ENCODE measurements around the gene CELSR1. TPM values are rescaled to one million over a fixed set of nuclear protein-coding genes. Genes with fewer than 3 reads are reported as not detected.

The CELSR1 gene
- total and polyA plus RNA-seq, 2 of the 13 experiments (the other 11 are each of a cell fraction or from before 2014, with no cell fraction given) = 0.78 to 1.8 TPM

- Histone ChIP-seq H3K27ac (ENCODE audit: extremely low read length, insufficient read depth, low read length) (no peak overlapping the region), H3K79me2 (ENCODE audit: insufficient read depth, low read length) (no peaks in the 10 kb centered on the region), H3K4me1 (ENCODE audit: insufficient read depth, low read length) (peaks cover 98% of the 10 kb centered on the region), H3K4me2 (ENCODE audit: low read depth, low read length) (no peak overlapping the region), H3K9me3 (ENCODE audit: low read length) (no peaks in the 10 kb centered on the region), H4K20me1 (ENCODE audit: insufficient read depth, low read length) (no peaks in the 10 kb centered on the region), H2AFZ (ENCODE audit: low read length) (no peak overlapping the region), H3K9ac (ENCODE audit: insufficient read depth, low read depth, low read length) (no peak overlapping the region), H3K4me3 (replicated peaks in 1 of 3; ENCODE audit: insufficient read depth in 1 of 3, low read depth in 2 of 3, low read length in 3 of 3) (no peak overlapping the region), H3K27me3 (ENCODE audit: control insufficient read depth in 1 of 2, insufficient read depth in 2 of 2, low read length in 2 of 2) (no peaks in the 10 kb centered on the region; a peak in 1 of 5 replicates), H3K36me3 (replicated peaks in 1 of 2; ENCODE audit: control insufficient read depth in 1 of 2, insufficient read depth in 2 of 2, low read length in 2 of 2) (no peaks in the 10 kb centered on the region)
- 93% methylated on average over 5 of the region's 13 CpGs for WGBS (ENCODE audit: low lambda C conversion rate)
- no TSS peak for BruUV-seq (replicated peaks)
- intact Hi-C loops (cut with micrococcal nuclease; ENCODE audit: unreplicated experiment) = loop anchor here (10.0 kb wide), 1 partner anchor 89 kb away; no protein-coding TSS in a partner anchor
- in situ Hi-C loops (cut with HindIII; ENCODE audit: extremely low pct_ligation_motif_present, low pct_unique_long_range_greater_than_20kb) = no loop called here
- TF ChIP-seq PLRG1 (conservative IDR thresholded peaks at IDR 0.05) (no peak), ZBTB38 (CRISPR knock-in tag; IDR thresholded peaks at IDR 0.05) (peak; percentile 61)
- ChIA-PET POLR2A (no interaction called here), CTCF (ENCODE audit: low intra/inter-chr PET ratio, low total read pairs) (no interaction called here)
- no peak for ATAC-seq
- no peak for FAIRE-seq
- DNase-seq (ENCODE audit: low spot score) = no peak
These were observed 82.0 kb downstream of the CELSR1 start for GRCh38 chr22:46455446-46455845.

GRCh38 chr22:46454504-46455269, 82.7 kb downstream of the CELSR1 start:
- Histone ChIP-seq H3K4me2 (ENCODE audit: low read depth, low read length) (peak overlapping the region; percentile 16; the same call in 1 of the 2 replicates), H3K9ac (ENCODE audit: insufficient read depth, low read depth, low read length) (no peak overlapping the region), H2AFZ (ENCODE audit: low read length) (no peak overlapping the region), H3K4me3 (replicated peaks in 1 of 3; ENCODE audit: insufficient read depth in 1 of 3, low read depth in 2 of 3, low read length in 3 of 3) (no peak overlapping the region), H3K9me3 (ENCODE audit: low read length) (no peaks in the 10 kb centered on the region), H3K4me1 (ENCODE audit: insufficient read depth, low read length) (peaks cover 99% of the 10 kb centered on the region), H4K20me1 (ENCODE audit: insufficient read depth, low read length) (no peaks in the 10 kb centered on the region), H3K36me3 (replicated peaks in 1 of 2; ENCODE audit: control insufficient read depth in 1 of 2, insufficient read depth in 2 of 2, low read length in 2 of 2) (no peaks in the 10 kb centered on the region), H3K27ac (ENCODE audit: extremely low read length, insufficient read depth, low read length) (peak overlapping the region; percentile 76), H3K27me3 (ENCODE audit: control insufficient read depth in 1 of 2, insufficient read depth in 2 of 2, low read length in 2 of 2) (no peaks in the 10 kb centered on the region; a peak in 1 of 5 replicates), H3K79me2 (ENCODE audit: insufficient read depth, low read length) (no peaks in the 10 kb centered on the region)
- no peak for FAIRE-seq
- 90% methylated on average over 33 of the region's 33 CpGs for WGBS (ENCODE audit: low lambda C conversion rate)
- intact Hi-C loops (cut with micrococcal nuclease; ENCODE audit: unreplicated experiment) (loop anchor here (10.0 kb wide), 1 partner anchor 90 kb away; no protein-coding TSS in a partner anchor), in situ Hi-C loops (cut with HindIII; ENCODE audit: extremely low pct_ligation_motif_present, low pct_unique_long_range_greater_than_20kb) (no loop called here)
- TF ChIP-seq ZNF605 (CRISPR knock-in tag; IDR thresholded peaks at IDR 0.05) (peak; percentile 55; the same call in 1 of the 2 replicates), CSRNP1 (CRISPR knock-in tag; IDR thresholded peaks at IDR 0.05) (0 out of 2 replicates have a peak, but pooled peaks have one; percentile 31), ZBTB38 (CRISPR knock-in tag; IDR thresholded peaks at IDR 0.05) (peak; percentile 84; the same call in 1 of the 2 replicates), RFX1 (IDR thresholded peaks at IDR 0.05) (no peak), AGO2 (optimal IDR thresholded peaks at IDR 0.05; ENCODE audit: low read depth, low read length) (peak; percentile 40), ZNF687 (CRISPR knock-in tag; IDR thresholded peaks at IDR 0.05) (peak; percentile 40; the same call in 1 of the 2 replicates)
- no peak for ATAC-seq
- no TSS peak for BruUV-seq (replicated peaks)
- ChIA-PET POLR2A (no interaction called here), CTCF (ENCODE audit: low intra/inter-chr PET ratio, low total read pairs) (no interaction called here)
- no peak for DNase-seq (ENCODE audit: low spot score)
